ENCODE measurements around the gene KLHDC4. TPM values are rescaled to one million over a fixed set of nuclear protein-coding genes. Genes with fewer than 3 reads are reported as not detected.

Gene KLHDC4
- total and polyA plus RNA-seq, 9 of the 15 experiments (the other 6 are each of a cell fraction or from before 2014, with no cell fraction given): 1.3 to 68.1 (median 32.8) TPM

GRCh38 chr16:87735270-87736007 lies 30.3 kb downstream of the KLHDC4 start:
- H3K9me3 ChIP-seq (replicated peaks; ENCODE audit: control insufficient read depth, insufficient read depth, low read depth, low read length): no peaks in the 10 kb centered on the region
- peaks cover 49% of the 10 kb centered on the region for H3K36me3 ChIP-seq (ENCODE audit: control insufficient read depth, insufficient read depth, low read length)
- CTCF ChIA-PET (ENCODE audit: low intra/inter-chr PET ratio): no interaction called here
- no peaks in the 10 kb centered on the region for H3K27me3 ChIP-seq (ENCODE audit: control insufficient read depth in 2 of 2, insufficient read depth in 2 of 2, low read length in 2 of 2)
- peaks cover 2% of the 10 kb centered on the region for H3K9me1 ChIP-seq (ENCODE audit: control insufficient read depth, insufficient read depth, low read length)
- H3K27ac ChIP-seq (ENCODE audit: extremely low read depth, low read depth, low read length): no peak overlapping the region
- FAIRE-seq: no peak
- BruUV-seq (replicated peaks): no TSS peak
- H4K20me1 ChIP-seq (replicated peaks; ENCODE audit: control insufficient read depth, insufficient read depth, low read length): peaks cover 6% of the 10 kb centered on the region
- peak; percentile 65 for ATAC-seq
- DNase-seq (ENCODE audit: extremely low read depth in 1 of 4, low spot score in 3 of 4): peak in 1 of 4 experiments; percentile 21
- WGBS (ENCODE audit: insufficient coverage, low coverage, missing lambda C conversion rate): 88% methylated on average over 17 of the region's 23 CpGs
- intact Hi-C loops (cut with micrococcal nuclease): no loop called here
- POLR2A ChIA-PET: interaction anchor here (0.6 kb wide), 1 partner anchor 11 kb away, joined by 3 read pairs; no protein-coding TSS in a partner anchor
- 0 out of 3 replicates have a peak, but pooled peaks cover 2% of the 10 kb centered on the region for H3K79me2 ChIP-seq (ENCODE audit: control insufficient read depth, insufficient read depth, low read length)
- TF ChIP-seq WHSC1 (IDR thresholded peaks at IDR 0.05; ENCODE audit: low read length): no peak
- peak in 2 of 3 experiments; percentile 21 to 27; a peak in 1 of 6 replicates for TF ChIP-seq CTCF (IDR thresholded peaks at IDR 0.05 in 2 of 3, conservative IDR thresholded peaks at IDR 0.05 in 1 of 3; ENCODE audit: insufficient read depth in 2 of 3, low read depth in 1 of 3, low read length in 3 of 3)
- peaks cover 0 to 8% of the 10 kb centered on the region in 2 experiments; a peak in 2 of 5 replicates for H3K4me1 ChIP-seq (replicated peaks in 1 of 2; ENCODE audit: control insufficient read depth in 2 of 2, insufficient read depth in 2 of 2, low read length in 2 of 2)
- H3K4me2 ChIP-seq (ENCODE audit: insufficient read depth, low read length): no peak overlapping the region
- no peak overlapping the region for H3K4me3 ChIP-seq
- H2AFZ ChIP-seq (ENCODE audit: low read depth, low read length): no peak overlapping the region
- in situ Hi-C loops (cut with MboI): no loop called here
- peak overlapping the region in 1 of 2 experiments; percentile 35; a peak in 1 of 4 replicates for H3K9ac ChIP-seq (ENCODE audit: insufficient read depth in 1 of 2, low read depth in 2 of 2, low read length in 2 of 2)
